CD4-positive, alpha-beta T cell treated with Interleukin-4 for 1 hour (primary cell): ENCODE results near the gene CHMP6.

Source experiments
- DNase-seq, 2 donors: peaks; one replicate each; pipeline ENCODE4 v3.0.0-alpha.2; 2020 to 2022

Gene CHMP6

DNA sequence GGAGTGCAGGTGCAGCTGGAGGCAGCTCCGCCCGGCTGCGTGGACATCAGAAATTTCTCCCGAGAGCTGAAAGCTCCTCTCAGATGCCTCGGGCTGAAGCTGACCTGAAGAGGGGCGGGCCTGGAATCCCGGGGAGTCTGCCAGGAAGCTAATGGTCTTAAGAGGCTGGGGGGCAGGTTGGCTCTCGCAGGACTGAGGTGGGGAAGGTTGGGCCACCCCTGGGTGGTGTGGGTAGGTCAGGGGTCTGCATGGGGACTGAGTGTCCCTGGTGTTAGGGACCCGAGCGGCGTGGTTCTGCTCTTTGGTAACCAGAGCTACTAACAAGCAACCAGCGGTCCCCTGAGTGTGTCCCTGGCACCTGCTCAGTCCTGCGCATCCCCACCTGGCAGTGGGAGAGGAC, 3.5 kb downstream of the CHMP6 start:
- no peak for DNase-seq

- DNase-seq = no peak
Measured at GRCh38 chr17:80996422-80997305, 5.0 kb downstream of the CHMP6 start.

DNA sequence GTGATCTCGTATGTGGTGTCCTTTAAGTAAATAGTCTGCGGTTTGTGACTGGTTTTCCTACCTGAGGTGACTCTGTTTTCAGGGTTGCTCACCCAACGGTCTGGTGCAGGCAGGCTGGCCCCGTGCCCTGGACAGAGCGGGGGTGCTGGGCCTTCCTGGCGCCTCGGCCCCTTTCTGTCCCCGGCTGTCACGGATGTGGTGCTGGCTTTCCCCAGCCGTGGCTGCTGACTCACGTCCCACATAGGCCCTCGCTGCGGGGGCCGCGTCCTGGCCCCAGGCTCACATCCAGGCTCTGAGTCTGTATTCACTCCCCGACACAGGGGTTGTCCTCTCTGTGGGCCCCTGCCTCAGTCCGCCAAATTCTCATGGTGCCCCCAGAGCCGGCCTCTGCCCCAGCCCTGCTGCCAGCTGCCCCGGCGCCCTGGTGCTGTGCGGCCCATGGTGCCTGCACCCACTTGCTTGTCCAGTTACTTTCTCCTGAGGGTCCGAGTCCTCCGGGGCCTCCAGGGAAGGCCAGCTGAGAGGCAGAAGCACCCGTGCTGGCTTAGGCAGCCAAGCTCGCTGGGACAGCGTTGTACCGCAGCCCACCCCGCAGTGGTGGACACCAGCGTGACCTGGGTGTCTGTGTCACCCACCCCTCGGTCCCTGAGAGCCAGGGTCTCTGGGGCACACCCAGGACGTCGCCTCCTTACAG, 5.9 kb downstream of the CHMP6 start:
- DNase-seq = no peak

DNA sequence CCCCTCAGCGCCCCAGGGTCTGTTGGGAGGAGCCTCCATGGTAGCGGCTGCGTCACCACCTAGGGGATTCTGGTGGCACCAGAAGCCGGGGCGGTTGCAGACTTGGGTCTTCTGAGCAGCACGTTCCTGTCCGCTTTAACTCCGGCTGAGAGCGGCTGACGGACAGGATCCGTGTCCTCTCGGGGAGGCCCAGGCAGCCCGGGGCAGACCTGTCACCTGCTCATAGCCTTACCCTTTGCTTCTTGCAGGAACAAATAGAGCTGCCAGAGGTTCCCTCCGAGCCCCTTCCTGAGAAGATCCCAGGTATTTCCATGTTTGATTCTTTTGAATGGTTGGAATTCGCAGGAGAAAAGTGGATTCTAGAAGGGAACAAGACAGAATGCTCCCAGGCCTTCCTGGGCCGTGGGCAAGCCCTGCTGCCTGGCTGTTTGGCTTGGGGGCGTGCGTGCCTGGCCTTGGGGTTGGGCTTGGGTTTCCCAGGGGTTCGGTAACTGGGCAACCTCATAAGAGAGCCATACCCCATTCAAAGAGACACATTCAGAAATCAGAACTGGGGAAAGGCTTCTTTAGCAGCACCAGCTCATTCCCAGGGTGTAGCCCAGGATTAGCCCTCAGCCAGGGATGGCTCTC, 6.6 kb downstream of the CHMP6 start:
- DNase-seq = no peak

- DNase-seq = no peak
Measured at GRCh38 chr17:80998748-80999535, 7.3 kb downstream of the CHMP6 start.

DNA sequence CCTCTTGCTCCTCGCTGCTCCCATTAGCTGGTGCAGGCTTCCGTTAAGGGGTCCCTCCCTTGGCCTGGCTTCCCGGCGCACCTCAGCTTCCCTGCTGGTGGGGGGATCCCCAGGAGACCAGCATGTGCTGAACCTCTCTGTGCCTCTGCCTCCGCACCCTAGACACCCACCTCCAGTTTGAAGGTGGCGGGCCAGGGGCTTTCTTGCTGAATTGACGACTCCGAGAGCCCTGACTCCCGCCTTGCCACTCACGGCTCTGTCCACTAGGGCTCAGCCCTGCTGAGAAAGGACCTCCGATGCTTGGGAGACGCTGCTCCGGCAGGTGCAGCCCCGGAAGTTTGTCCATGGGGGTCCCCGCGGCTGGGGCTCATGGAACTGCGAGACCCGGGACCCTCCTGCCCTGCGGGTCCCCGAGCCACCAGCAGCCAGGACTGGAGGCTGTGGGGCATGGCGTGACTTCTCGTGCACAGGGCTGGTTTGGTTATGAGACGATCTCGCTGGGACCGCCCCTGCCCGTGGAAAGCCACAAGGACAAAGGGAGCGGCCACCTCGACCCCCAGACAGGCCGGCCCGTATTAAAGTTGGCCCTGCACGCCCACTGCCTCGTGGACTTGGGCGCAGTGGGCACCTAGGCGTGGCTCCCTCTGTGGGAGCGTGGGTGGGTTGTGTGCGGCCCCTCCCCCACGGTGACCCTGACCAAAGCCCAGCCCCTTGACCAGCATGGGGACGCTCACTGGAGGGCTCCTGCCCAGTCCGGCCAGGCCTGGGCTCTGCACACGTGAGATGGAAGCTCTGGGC, 8.1 kb downstream of the CHMP6 start:
- no peak for DNase-seq

- DNase-seq = no peak
Measured at GRCh38 chr17:81000334-81000630, 8.6 kb downstream of the CHMP6 start.

- DNase-seq = no peak
Measured at GRCh38 chr17:81000631-81001357, 9.2 kb downstream of the CHMP6 start.

GRCh38 chr17:81002013-81002384, 10.4 kb downstream of the CHMP6 start:
- DNase-seq = no peak

- DNase-seq = no peak
Measured at GRCh38 chr17:81002409-81003361, 11.0 kb downstream of the CHMP6 start.

GRCh38 chr17:81003711-81004475, 12.3 kb downstream of the CHMP6 start:
- DNase-seq = no peak

DNA sequence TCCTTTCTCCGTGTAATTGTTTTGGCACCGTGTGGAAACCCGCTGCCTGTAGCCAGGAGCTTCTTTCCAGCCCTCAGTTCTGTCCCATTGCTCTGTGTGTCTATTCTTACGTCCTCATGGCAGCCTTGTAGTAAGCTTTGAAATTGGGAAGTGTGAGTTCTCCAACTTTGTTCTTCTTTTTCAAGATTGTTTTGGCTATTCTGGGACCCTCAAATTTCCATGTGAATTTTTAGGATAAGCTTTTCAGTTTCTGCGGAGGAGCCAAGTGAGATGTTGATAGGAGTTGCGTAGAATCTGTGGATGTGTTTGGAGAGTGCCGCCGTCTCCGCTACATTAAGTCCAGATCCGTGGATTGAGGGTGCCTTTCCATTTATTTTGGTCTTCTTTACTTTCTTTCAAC, 15.2 kb downstream of the CHMP6 start:
- DNase-seq = no peak

DNA sequence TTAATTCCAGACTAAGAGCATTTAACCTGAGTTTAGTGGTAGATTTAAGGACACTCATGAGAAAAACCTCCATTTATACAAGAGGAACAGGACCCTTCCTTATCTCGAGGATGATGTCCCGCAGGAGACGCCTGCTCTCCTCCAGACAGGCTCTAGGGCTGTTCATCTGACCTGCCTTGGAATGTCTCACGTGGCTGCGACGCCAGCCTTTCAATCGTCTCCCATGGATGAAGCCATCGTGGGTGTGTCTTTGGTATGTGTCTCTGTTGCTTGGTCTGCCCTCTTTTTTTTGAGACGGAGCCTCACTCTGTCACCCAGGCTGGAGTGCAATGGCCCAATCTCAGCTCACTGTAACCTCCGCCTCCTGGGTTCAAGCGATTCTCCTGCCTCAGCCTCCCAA, 16.5 kb downstream of the CHMP6 start:
- DNase-seq = no peak

- DNase-seq = no peak
Measured at GRCh38 chr17:81009136-81009535, 17.5 kb downstream of the CHMP6 start.

GRCh38 chr17:81010935-81011334, 19.3 kb downstream of the CHMP6 start:
- no peak for DNase-seq

- no peak for DNase-seq
Measured at GRCh38 chr17:81011951-81012350, 20.3 kb downstream of the CHMP6 start.

DNA sequence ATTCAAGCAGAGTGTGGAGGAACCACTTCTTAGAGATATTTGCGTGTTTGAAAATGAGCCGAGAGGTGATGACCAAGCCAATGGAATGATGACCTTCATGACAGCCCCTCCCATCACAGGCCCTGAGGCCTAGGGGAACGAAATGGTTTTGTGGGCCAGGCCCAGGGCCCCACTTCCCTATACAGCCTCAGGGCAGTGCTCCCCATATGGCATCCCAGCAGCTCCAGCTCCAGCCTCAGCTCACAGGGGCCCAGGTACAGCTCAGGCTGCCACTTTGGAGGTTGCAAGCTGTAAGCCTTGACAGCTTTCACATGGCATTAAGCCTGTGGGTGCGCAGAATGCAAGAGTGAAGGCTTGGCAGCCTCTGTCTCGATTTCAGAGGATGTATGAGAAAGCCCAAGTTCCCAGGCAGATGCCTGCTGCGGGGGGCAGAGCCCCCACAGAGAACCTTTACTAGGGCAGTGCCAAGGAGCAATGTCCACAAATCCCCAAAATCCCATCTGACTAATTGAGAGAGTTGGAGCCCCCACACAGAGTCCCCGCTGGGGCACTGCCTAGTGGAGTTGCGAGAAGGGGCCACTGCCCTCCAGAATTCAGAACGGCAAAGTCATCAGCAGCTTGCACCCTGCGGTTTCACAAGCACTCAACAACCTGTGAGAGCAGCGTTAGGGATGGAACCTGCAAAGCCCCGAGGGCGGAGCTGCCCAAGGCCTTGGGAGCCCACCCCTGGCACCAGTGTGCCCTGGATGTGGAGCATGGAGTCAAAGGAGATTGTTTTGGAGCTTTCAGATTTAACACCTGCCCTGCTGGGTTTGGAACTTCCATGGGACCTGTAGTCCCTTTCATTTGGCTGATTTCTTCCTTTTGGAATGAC, 21.2 kb downstream of the CHMP6 start:
- no peak for DNase-seq

DNA sequence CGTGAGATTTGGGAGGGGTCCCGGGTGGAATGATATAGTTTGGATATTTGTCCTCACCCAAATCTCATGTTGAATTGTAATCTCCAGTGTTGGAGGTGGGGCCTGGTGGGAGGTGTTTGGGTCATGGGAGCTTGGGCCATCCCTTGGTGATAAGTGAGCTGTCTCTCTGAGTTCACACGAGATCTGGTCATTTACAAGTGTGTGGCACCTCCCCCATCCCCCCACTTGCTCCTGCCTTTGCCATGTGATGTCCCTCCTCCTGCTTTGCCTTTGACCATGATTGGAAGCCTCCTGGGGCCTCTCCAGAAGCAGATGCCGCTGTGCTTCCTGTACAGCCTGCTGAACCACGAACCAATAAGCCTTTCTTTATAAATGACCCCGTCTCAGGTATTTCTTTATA, 22.0 kb downstream of the CHMP6 start:
- no peak for DNase-seq

DNA sequence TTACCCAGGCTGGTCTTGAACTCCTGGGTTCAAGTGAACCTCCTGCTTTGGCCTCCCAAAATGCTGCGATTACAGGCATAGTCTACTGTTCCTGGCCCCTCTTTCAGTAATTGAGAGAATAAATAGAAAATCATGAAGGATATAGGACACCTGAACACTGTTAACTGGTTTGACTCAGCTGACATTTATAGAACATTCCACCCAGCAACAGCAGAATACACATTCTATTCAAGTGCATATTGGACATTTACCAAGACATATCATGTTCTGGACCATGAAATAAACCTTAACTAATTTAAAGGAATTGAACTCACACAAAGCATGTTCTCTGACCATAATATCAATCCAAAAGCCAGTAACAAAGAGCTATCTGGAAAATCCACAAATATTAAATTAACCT, 23.5 kb downstream of the CHMP6 start:
- DNase-seq = no peak
